ENCODE measurements around the gene PTPRN2. TPM values are rescaled to one million over a fixed set of nuclear protein-coding genes. Genes with fewer than 3 reads are reported as not detected.

The PTPRN2 gene
- total RNA-seq, 1 donor from 2014 or later, result 11.4 TPM

- TF ChIP-seq CTCF (IDR thresholded peaks at IDR 0.05; ENCODE audit: unreplicated experiment), result no peak
- peaks cover 3% of the 10 kb centered on the region for H3K27me3 Mint-ChIP-seq
- no peak overlapping the region for H3K4me3 Mint-ChIP-seq (ENCODE audit: low read depth)
- no peaks in the 10 kb centered on the region for H3K4me1 Mint-ChIP-seq (ENCODE audit: low read depth)
- H3K36me3 Mint-ChIP-seq (ENCODE audit: insufficient read depth), result no peaks in the 10 kb centered on the region
- no peak overlapping the region for H3K27ac Mint-ChIP-seq
- H3K9me3 Mint-ChIP-seq (ENCODE audit: low read depth), result no peaks in the 10 kb centered on the region
- DNase-seq (ENCODE audit: low spot score, unreplicated experiment), result no peak
Observed at GRCh38 chr7:157817944-157818700, 769.5 kb downstream of the PTPRN2 start.

GRCh38 chr7:157817433-157817832, 770.2 kb downstream of the PTPRN2 start:
- no peak for TF ChIP-seq CTCF (IDR thresholded peaks at IDR 0.05; ENCODE audit: unreplicated experiment)
- no peak overlapping the region for H3K27ac Mint-ChIP-seq
- H3K36me3 Mint-ChIP-seq (ENCODE audit: insufficient read depth), result no peaks in the 10 kb centered on the region
- peaks cover 3% of the 10 kb centered on the region for H3K27me3 Mint-ChIP-seq
- no peaks in the 10 kb centered on the region for H3K4me1 Mint-ChIP-seq (ENCODE audit: low read depth)
- H3K9me3 Mint-ChIP-seq (ENCODE audit: low read depth), result no peaks in the 10 kb centered on the region
- no peak overlapping the region for H3K4me3 Mint-ChIP-seq (ENCODE audit: low read depth)
- no peak for DNase-seq (ENCODE audit: low spot score, unreplicated experiment)

- no peaks in the 10 kb centered on the region for H3K36me3 Mint-ChIP-seq (ENCODE audit: insufficient read depth)
- H3K4me3 Mint-ChIP-seq (ENCODE audit: low read depth), result no peak overlapping the region
- no peak for DNase-seq (ENCODE audit: low spot score, unreplicated experiment)
- H3K27me3 Mint-ChIP-seq, result peaks cover 5% of the 10 kb centered on the region
- no peak for TF ChIP-seq CTCF (IDR thresholded peaks at IDR 0.05; ENCODE audit: unreplicated experiment)
- no peak overlapping the region for H3K27ac Mint-ChIP-seq
- H3K4me1 Mint-ChIP-seq (ENCODE audit: low read depth), result no peaks in the 10 kb centered on the region
- no peaks in the 10 kb centered on the region for H3K9me3 Mint-ChIP-seq (ENCODE audit: low read depth)
Observed at GRCh38 chr7:157816526-157817250, 770.9 kb downstream of the PTPRN2 start.

- no peak for TF ChIP-seq CTCF (IDR thresholded peaks at IDR 0.05; ENCODE audit: unreplicated experiment)
- Mint-ChIP-seq H3K27ac (no peak overlapping the region), H3K4me1 (ENCODE audit: low read depth) (no peaks in the 10 kb centered on the region), H3K36me3 (ENCODE audit: insufficient read depth) (no peaks in the 10 kb centered on the region), H3K27me3 (peaks cover 5% of the 10 kb centered on the region), H3K4me3 (ENCODE audit: low read depth) (no peak overlapping the region), H3K9me3 (ENCODE audit: low read depth) (no peaks in the 10 kb centered on the region)
- DNase-seq (ENCODE audit: low spot score, unreplicated experiment), result no peak
Observed at GRCh38 chr7:157816086-157816485, 771.5 kb downstream of the PTPRN2 start.

GRCh38 chr7:157815706-157816022, 772.0 kb downstream of the PTPRN2 start:
- TF ChIP-seq CTCF (IDR thresholded peaks at IDR 0.05; ENCODE audit: unreplicated experiment), result no peak
- Mint-ChIP-seq H3K27me3 (peaks cover 5% of the 10 kb centered on the region), H3K27ac (no peak overlapping the region), H3K9me3 (ENCODE audit: low read depth) (no peaks in the 10 kb centered on the region), H3K4me3 (ENCODE audit: low read depth) (no peak overlapping the region), H3K4me1 (ENCODE audit: low read depth) (no peaks in the 10 kb centered on the region), H3K36me3 (ENCODE audit: insufficient read depth) (no peaks in the 10 kb centered on the region)
- no peak for DNase-seq (ENCODE audit: low spot score, unreplicated experiment)
